Fibroblast of the aortic adventitia (primary cell): ENCODE data around the gene C20orf96. TPM values are rescaled to one million over a fixed set of nuclear protein-coding genes. Genes with fewer than 3 reads are reported as not detected.
A peak's percentile ranks its signal among the peaks of the same experiment; 100 is the strongest.

Source experiments
- DNase-seq: peaks from one replicate; pipeline ENCODE4 v3.0.0-alpha.2; 2010; ENCODE audit warnings: low read depth
- H3K4me3 ChIP-seq: 2 replicates; pipeline ENCODE4 v1.5.1; 2011; ENCODE audit warnings: low read depth, mild to moderate bottlenecking, control low read depth, low read length, moderate library complexity
- total RNA-seq: library from RNA; depleted of rRNA; stranded (reverse); fragments of >200 nt; gene quantifications from 2 replicates; pipeline ENCODE4 v1.2.3, GENCODE V29; 2012; ENCODE audit warnings: low replicate concordance
- TF ChIP-seq, protein P1 (sequence below): IDR thresholded peaks from 2 replicates; pipeline ENCODE4 v1.5.1; 2011; ENCODE audit warnings: mild to moderate bottlenecking, low read length, control low read depth, inconsistent platforms; ENCODE audit not compliant: insufficient read depth

C20orf96 gene
- total RNA-seq, 1 donor: 2.4 TPM

DNA sequence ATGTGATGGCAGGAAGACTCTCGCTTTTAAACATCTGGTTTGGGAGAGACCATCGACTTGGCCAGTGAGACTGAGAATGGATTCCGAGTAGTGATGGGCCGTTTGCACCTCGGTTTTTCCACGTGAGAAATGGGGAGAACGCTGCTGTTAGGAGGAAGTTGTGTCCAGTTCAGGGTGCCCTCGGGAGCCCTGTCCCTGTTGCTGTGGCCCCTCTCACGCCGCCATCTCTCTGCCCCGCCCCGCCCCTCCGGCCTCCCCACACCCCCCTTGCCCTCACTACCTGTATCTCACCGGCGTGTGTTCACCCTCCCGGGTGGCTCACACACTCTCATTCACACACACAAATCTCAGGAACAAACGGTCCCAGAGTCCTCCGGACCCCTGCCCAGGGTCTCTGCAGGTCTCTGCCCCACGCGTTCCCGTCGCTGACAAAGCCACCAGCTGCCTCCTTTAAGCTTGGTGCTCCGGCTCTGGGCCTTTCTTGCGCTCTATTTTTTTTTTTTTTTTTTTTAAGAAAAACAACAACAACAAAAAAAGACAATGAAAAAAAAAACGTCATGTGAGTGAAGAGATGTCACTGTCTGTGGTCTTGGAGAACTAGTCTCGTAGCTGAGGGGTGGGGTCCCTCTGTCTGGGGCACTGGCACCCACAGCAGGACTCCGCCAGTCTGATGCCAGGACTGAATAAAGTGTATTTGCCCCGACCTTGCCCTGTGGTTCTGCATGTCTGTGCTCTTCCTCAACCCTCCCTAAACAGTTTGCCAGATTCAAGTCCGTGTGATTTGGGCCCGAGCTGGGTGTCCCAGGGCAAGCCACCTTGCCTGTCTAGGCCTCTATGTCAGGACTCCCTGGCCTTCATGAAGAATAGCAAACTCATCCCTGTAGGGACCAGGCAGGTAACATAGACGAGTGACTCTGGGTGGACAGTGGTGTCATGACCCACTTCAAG, 37.8 kb upstream of the C20orf96 start:
- TF ChIP-seq, protein P1, sequence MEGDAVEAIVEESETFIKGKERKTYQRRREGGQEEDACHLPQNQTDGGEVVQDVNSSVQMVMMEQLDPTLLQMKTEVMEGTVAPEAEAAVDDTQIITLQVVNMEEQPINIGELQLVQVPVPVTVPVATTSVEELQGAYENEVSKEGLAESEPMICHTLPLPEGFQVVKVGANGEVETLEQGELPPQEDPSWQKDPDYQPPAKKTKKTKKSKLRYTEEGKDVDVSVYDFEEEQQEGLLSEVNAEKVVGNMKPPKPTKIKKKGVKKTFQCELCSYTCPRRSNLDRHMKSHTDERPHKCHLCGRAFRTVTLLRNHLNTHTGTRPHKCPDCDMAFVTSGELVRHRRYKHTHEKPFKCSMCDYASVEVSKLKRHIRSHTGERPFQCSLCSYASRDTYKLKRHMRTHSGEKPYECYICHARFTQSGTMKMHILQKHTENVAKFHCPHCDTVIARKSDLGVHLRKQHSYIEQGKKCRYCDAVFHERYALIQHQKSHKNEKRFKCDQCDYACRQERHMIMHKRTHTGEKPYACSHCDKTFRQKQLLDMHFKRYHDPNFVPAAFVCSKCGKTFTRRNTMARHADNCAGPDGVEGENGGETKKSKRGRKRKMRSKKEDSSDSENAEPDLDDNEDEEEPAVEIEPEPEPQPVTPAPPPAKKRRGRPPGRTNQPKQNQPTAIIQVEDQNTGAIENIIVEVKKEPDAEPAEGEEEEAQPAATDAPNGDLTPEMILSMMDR: no peak
- H3K4me3 ChIP-seq: peak overlapping the region; percentile 90
- DNase-seq: no peak

DNA sequence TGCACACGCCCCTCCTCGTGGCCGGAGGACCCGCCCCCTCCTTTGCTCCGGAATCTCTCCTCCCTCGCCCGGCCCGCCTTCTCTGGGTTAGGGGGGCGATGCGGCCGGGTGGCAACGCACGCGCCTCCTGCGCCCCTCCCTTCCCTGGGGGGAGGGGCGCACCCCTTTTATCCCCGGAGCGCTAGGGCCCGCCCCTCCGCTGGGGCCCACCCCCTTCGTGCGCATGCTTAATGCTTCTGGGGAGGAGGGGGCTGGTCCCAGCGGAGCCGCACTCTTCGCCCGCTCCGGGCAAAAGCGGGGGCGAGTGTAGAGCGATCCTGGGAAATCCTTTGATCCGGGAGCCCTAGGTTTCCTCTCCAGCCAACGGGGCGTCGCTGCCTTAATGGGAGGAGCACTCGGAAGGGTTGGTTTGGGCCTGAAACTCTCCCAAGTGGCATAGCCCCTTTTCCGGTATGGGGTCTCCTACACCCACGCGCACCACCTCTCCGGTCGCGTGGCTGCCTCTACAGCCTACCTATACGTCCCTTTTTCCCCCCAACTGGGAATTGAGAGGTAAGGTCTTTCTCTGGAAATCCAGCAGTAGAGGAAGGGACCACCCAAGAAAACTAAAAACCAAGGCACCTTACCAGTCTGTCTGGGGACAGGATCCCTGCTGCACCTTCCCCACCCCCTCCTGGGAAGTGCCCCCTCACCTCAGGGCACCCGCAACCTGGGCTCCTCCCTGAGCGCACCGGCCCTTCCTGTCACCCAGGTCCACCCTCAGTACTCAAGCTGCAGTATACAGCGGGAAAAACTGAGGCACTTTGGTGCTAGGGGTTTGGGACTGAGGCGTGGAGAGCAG, 36.9 kb upstream of the C20orf96 start:
- peak overlapping the region; percentile 90 for H3K4me3 ChIP-seq
- DNase-seq: peak; percentile 88
- TF ChIP-seq, protein P1: no peak

DNA sequence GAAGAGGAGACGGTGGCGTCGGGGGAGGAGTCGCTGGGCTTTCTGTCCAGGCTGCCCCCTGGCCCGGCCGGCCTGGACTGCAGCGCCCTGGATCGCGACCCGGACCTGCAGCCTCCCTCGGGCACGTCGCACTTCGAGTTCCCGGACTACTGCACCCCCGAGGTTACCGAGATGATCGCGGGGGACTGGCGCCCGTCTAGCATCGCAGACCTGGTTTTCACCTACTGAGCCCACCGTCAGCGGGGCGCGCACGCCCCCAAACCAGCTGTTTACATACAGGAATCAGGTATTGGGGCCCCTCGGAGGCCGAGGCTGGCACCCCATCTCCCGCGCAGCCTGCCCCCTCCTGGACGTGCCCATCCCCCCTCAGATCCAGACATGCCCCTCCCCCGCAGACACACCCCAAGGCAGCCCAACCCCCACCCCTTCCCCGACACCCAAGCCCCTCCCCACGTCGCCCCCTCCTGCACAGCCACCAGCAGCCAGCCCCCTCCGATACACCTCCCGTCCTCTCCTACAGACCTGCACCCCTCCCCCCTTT, 36.2 kb upstream of the C20orf96 start:
- TF ChIP-seq, protein P1: no peak

DNA sequence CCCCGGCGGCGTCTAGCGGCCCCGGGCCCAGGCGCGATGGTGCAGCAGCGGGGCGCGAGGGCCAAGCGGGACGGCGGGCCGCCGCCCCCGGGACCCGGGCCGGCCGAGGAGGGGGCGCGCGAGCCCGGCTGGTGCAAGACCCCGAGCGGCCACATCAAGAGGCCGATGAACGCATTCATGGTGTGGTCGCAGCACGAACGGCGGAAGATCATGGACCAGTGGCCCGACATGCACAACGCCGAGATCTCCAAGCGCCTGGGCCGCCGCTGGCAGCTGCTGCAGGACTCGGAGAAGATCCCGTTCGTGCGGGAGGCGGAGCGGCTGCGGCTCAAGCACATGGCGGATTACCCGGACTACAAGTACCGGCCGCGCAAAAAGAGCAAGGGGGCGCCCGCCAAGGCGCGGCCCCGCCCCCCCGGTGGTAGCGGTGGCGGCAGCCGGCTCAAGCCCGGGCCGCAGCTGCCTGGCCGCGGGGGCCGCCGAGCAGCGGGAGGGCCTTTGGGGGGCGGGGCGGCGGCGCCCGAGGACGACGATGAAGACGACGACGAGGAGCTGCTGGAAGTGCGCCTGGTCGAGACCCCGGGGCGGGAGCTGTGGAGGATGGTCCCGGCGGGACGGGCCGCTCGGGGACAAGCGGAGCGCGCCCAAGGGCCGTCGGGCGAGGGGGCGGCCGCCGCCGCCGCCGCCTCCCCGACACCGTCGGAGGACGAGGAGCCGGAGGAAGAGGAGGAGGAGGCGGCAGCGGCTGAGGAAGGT, 35.5 kb upstream of the C20orf96 start:
- TF ChIP-seq, protein P1: no peak
- DNase-seq: peak; percentile 56
- H3K4me3 ChIP-seq: peak overlapping the region; percentile 90

More for the DNA sequence above, 36.2 kb upstream of the C20orf96 start:
- no peak for DNase-seq
- H3K4me3 ChIP-seq: peak overlapping the region; percentile 90

DNA sequence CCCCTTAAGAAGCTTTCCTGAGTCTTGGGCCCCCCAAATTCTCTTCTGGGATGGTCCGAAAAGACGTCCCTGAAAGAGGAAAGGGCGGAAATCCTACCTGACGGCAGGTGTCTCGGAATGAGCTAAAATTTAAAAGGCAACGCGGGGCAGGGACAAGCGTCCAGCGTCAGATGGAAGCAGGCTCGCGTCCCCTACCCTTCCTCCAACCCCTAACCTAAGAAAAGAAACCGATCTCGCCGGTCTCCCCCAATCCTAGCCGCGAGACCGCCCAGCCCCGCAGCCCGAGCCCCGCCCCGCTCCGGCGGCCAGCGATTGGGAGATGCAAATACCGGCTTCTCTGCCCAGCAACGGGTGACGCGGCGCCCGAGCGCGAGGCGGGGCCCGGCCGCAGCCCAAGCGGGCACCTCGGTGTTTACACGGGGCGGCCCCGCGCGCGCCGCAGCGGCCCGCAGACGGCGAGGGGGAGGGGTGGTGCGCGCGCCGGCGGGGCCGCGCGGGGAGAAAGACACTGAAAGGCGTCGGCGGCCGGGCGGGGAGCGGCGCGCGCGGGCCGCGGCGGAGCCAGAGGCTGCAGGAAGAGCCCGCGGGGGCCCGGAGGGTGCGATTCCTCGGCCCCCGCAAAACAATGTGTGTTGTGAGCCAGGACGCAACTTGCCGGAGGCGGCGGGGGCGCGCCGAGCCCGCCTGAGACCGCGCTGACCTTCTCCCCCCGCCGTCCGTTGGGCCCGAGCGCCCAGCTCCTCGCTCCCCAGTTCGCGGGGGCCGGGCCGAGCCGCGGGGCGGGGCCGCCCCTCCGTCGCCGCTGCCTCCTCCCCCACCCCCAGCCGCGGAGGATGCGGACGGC, 34.7 kb upstream of the C20orf96 start, which contains the start of gene SOX12:
Gene SOX12, plus strand, starts transcription at position 508 of the 844 bp plus-strand sequence. CDS start 373 bp downstream, outside the sequence.
- DNase-seq: peak; percentile 85
- peak within 1 kb of the TSS; percentile 90 for H3K4me3 ChIP-seq
- TF ChIP-seq, protein P1: no peak
